ENCODE results near the gene SLC37A2.

DNA sequence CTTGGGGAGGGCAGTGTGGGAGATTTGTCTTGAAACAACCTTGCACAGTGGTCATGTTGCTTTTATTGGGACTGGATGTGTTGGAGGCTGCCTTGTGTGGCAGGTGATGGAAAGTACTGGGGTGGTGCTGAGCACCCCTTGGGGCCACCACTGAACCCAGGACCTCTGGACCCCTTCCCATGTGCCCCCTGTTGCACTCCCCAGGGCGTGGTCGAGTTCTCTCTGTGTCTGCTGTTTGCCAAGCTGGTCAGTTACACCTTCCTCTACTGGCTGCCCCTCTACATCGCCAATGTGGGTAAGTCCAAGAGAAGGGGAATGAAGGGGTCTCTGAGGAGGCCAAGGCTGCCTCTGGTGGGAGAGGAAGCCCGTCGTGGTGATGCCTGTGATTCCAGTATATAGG, 18.9 kb downstream of the SLC37A2 start:
- TF ChIP-seq POLR2AphosphoS5 (IDR thresholded peaks at IDR 0.05) (no peak), POLR2A (IDR thresholded peaks at IDR 0.05; ENCODE audit: low read depth) (no peak)
